Panc1 (cell line): Measurements from ENCODE around the gene MUL1. TPM values are rescaled to one million over a fixed set of nuclear protein-coding genes. Genes with fewer than 3 reads are reported as not detected.

Experiments
- ATAC-seq: fragments of 200-7000 bp; cut with Tn5 transposase; 2 replicates; pipeline ENCODE4 v1.9.1; 2020; ENCODE audit warnings: mild to moderate bottlenecking, moderate library complexity
- BruUV-seq: library from RNA; stranded (reverse); fragments of 400-500 nt; replicated peaks from 2 replicates; lab custom pipeline; 2021; lab: Mats Ljungman, UMichigan
- CTCF ChIA-PET: fragments of 300-600 bp; sonication (Branson Sonifier 250); formaldehyde crosslinking; loops from one replicate; lab custom pipeline; 2022; ENCODE audit warnings: antibody characterized with exemption; lab: Charles Lee
- POLR2A ChIA-PET: fragments of 300-600 bp; sonication (Branson Sonifier 250); formaldehyde crosslinking; loops from one replicate; lab custom pipeline; 2022; ENCODE audit warnings: antibody characterized with exemption; lab: Charles Lee
- DNase-seq: peaks from one replicate; pipeline ENCODE4 v3.0.0-alpha.2; 2010; ENCODE audit warnings: low read depth, low spot score
- H3K27ac ChIP-seq: 2 replicates; pipeline ENCODE4 v1.5.1; 2011; ENCODE audit warnings: mild to moderate bottlenecking, low read length, inconsistent platforms
- H3K27me3 ChIP-seq: fragments of 200-500 bp; sonication (Bioruptor generic); 2 replicates; pipeline ENCODE4 v1.6.0; 2014; ENCODE audit warnings: low read length, inconsistent platforms; ENCODE audit not compliant: control insufficient read depth, insufficient read depth
- H3K36me3 ChIP-seq: fragments of 200-500 bp; sonication (Bioruptor generic); 2 replicates; pipeline ENCODE4 v1.5.1; 2014; ENCODE audit warnings: inconsistent platforms, mild to moderate bottlenecking, low read length, moderate library complexity; ENCODE audit not compliant: control insufficient read depth, insufficient read depth
- H3K4me1 ChIP-seq: 2 replicates; pipeline ENCODE4 v1.5.1; 2011; ENCODE audit warnings: inconsistent platforms, mild to moderate bottlenecking, low read length, moderate library complexity; ENCODE audit not compliant: control insufficient read depth, insufficient read depth
- H3K4me3 ChIP-seq, 2 experiments: 2 replicates each; pipeline ENCODE4 v1.5.1; 2011 to 2012; ENCODE audit warnings: low read depth in 2 of 2, low read length in 2 of 2, mild to moderate bottlenecking in 2 of 2, inconsistent platforms in 1 of 2, moderate library complexity in 1 of 2
- H3K9me3 ChIP-seq: fragments of 200-500 bp; sonication (Bioruptor generic); 2 replicates; pipeline ENCODE4 v1.5.1; 2014; ENCODE audit warnings: low read depth, mild to moderate bottlenecking, inconsistent platforms, low read length, moderate library complexity; ENCODE audit not compliant: control insufficient read depth, insufficient read depth
- POLR2AphosphoS5 ChIP-seq: IDR thresholded peaks from 2 replicates; pipeline ENCODE4 v1.6.1; 2012; ENCODE audit warnings: mild to moderate bottlenecking, low read depth, low read length, moderate library complexity
- SIN3A ChIP-seq: IDR thresholded peaks from 2 replicates; pipeline ENCODE4 v1.6.1; 2012; ENCODE audit warnings: low read depth, mild to moderate bottlenecking, low read length, moderate library complexity, borderline replicate concordance; ENCODE audit not compliant: insufficient read depth
- TCF7L2 ChIP-seq: IDR thresholded peaks from 2 replicates; pipeline ENCODE4 v1.6.1; 2011; ENCODE audit warnings: mild to moderate bottlenecking, low read depth, low read length, inconsistent platforms
- in situ Hi-C: cut with HindIII; loops from 2 replicates; pipeline ENCODE4 v1.10.0; 2016; ENCODE audit warnings: low sequenced_read_pairs, low pct_unique_long_range_greater_than_20kb
- intact Hi-C: fragments of 100-400 bp; cut with micrococcal nuclease; formaldehyde crosslinking; loops from one replicate; pipeline ENCODE4 v1.10.0; 2022; ENCODE audit not compliant: unreplicated experiment
- total RNA-seq: library from RNA; stranded (reverse); gene quantifications from one replicate; pipeline ENCODE4 v1.2.1, GENCODE V29; 2021; ENCODE audit not compliant: unreplicated experiment
- TF ChIP-seq, protein P1 (sequence below), 2 experiments: IDR thresholded peaks; 2 replicates each; pipeline ENCODE4 v1.6.1; 2011 to 2012; ENCODE audit warnings: low read depth in 2 of 2, control low read depth in 1 of 2, low read length in 1 of 2, mild to moderate bottlenecking in 1 of 2, moderate library complexity in 1 of 2; ENCODE audit not compliant: insufficient read depth in 1 of 2
- TF ChIP-seq, protein P2 (sequence below): fragments of 450-650 bp; IDR thresholded peaks from 2 replicates; pipeline ENCODE4 v1.5.1; 2017; ENCODE audit warnings: mild to moderate bottlenecking

MUL1 gene
- total RNA-seq, 1 experiment from 2014 or later = 39.4 TPM

DNA sequence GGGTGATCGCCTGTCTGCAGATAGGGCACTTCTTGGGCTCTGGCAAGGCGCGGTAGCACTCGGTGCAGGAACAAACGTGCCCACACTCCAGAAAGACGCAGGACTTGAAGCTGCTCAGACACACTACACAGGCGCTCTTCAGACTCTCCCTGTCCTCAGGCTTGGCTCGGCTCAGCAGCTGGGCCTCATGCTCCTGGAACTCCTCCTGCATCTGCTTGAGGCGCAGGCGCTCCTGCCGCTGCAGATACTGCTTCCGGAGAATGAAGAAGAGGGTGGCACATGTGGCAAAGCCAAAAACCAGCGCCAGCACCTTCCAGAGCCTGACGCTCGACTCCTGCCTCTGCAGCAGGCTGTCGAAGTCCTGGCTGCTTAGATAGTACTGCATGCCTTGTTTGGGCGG is 7.2 kb downstream of the MUL1 start:
- ChIA-PET POLR2A (no interaction called here), CTCF (no interaction called here)
- no peaks in the 10 kb centered on the region for H3K9me3 ChIP-seq
- TF ChIP-seq, protein P1, sequence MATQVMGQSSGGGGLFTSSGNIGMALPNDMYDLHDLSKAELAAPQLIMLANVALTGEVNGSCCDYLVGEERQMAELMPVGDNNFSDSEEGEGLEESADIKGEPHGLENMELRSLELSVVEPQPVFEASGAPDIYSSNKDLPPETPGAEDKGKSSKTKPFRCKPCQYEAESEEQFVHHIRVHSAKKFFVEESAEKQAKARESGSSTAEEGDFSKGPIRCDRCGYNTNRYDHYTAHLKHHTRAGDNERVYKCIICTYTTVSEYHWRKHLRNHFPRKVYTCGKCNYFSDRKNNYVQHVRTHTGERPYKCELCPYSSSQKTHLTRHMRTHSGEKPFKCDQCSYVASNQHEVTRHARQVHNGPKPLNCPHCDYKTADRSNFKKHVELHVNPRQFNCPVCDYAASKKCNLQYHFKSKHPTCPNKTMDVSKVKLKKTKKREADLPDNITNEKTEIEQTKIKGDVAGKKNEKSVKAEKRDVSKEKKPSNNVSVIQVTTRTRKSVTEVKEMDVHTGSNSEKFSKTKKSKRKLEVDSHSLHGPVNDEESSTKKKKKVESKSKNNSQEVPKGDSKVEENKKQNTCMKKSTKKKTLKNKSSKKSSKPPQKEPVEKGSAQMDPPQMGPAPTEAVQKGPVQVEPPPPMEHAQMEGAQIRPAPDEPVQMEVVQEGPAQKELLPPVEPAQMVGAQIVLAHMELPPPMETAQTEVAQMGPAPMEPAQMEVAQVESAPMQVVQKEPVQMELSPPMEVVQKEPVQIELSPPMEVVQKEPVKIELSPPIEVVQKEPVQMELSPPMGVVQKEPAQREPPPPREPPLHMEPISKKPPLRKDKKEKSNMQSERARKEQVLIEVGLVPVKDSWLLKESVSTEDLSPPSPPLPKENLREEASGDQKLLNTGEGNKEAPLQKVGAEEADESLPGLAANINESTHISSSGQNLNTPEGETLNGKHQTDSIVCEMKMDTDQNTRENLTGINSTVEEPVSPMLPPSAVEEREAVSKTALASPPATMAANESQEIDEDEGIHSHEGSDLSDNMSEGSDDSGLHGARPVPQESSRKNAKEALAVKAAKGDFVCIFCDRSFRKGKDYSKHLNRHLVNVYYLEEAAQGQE (IDR thresholded peaks at IDR 0.05; ENCODE audit: insufficient read depth in 1 of 2, low read depth in 2 of 2, low read length in 1 of 2) = no peak
- no peak for TF ChIP-seq TCF7L2
- TF ChIP-seq, protein P2, sequence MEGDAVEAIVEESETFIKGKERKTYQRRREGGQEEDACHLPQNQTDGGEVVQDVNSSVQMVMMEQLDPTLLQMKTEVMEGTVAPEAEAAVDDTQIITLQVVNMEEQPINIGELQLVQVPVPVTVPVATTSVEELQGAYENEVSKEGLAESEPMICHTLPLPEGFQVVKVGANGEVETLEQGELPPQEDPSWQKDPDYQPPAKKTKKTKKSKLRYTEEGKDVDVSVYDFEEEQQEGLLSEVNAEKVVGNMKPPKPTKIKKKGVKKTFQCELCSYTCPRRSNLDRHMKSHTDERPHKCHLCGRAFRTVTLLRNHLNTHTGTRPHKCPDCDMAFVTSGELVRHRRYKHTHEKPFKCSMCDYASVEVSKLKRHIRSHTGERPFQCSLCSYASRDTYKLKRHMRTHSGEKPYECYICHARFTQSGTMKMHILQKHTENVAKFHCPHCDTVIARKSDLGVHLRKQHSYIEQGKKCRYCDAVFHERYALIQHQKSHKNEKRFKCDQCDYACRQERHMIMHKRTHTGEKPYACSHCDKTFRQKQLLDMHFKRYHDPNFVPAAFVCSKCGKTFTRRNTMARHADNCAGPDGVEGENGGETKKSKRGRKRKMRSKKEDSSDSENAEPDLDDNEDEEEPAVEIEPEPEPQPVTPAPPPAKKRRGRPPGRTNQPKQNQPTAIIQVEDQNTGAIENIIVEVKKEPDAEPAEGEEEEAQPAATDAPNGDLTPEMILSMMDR = no peak
- no peak for TF ChIP-seq SIN3A
- TF ChIP-seq POLR2AphosphoS5 = no peak
- BruUV-seq = no TSS peak
- in situ Hi-C loops (no loop called here), intact Hi-C loops (no loop called here)
- ATAC-seq (no peak), DNase-seq (no peak)
- H3K27ac ChIP-seq = no peak overlapping the region
- no peak overlapping the region for H3K4me3 ChIP-seq
- no peaks in the 10 kb centered on the region for H3K27me3 ChIP-seq
- H3K4me1 ChIP-seq = no peaks in the 10 kb centered on the region
- H3K36me3 ChIP-seq = peaks cover 8% of the 10 kb centered on the region

- no TSS peak for BruUV-seq
- TF ChIP-seq POLR2AphosphoS5 (no peak), SIN3A (no peak)
- TF ChIP-seq, protein P2 = no peak
- ChIA-PET POLR2A (no interaction called here), CTCF (interaction anchor here (0.7 kb wide), 1 partner anchor 17 kb away, joined by 4 read pairs; no protein-coding TSS in a partner anchor)
- no peaks in the 10 kb centered on the region for H3K4me1 ChIP-seq
- no peaks in the 10 kb centered on the region for H3K9me3 ChIP-seq
- ATAC-seq (no peak), DNase-seq (no peak)
- no peak overlapping the region for H3K4me3 ChIP-seq
- intact Hi-C loops (no loop called here), in situ Hi-C loops (no loop called here)
- H3K27me3 ChIP-seq = no peaks in the 10 kb centered on the region
- no peak overlapping the region for H3K27ac ChIP-seq
- peaks cover 8% of the 10 kb centered on the region for H3K36me3 ChIP-seq
These were observed 8.2 kb downstream of the MUL1 start for GRCh38 chr1:20499718-20500117.
